ENCODE measurements around the gene DLG1.

- TF ChIP-seq EP300 (IDR thresholded peaks at IDR 0.05): no peak
- no peak for TF ChIP-seq POLR2AphosphoS5 (IDR thresholded peaks at IDR 0.05)
- TF ChIP-seq CTCF (IDR thresholded peaks at IDR 0.05): no peak
- no peak for TF ChIP-seq POLR2A (IDR thresholded peaks at IDR 0.05)
Measured at GRCh38 chr3:197311591-197311990, 13.2 kb upstream of the DLG1 start.

Measured in stomach (tissue), 4 donors.